ENCODE data around the gene TSPEAR.

DNA sequence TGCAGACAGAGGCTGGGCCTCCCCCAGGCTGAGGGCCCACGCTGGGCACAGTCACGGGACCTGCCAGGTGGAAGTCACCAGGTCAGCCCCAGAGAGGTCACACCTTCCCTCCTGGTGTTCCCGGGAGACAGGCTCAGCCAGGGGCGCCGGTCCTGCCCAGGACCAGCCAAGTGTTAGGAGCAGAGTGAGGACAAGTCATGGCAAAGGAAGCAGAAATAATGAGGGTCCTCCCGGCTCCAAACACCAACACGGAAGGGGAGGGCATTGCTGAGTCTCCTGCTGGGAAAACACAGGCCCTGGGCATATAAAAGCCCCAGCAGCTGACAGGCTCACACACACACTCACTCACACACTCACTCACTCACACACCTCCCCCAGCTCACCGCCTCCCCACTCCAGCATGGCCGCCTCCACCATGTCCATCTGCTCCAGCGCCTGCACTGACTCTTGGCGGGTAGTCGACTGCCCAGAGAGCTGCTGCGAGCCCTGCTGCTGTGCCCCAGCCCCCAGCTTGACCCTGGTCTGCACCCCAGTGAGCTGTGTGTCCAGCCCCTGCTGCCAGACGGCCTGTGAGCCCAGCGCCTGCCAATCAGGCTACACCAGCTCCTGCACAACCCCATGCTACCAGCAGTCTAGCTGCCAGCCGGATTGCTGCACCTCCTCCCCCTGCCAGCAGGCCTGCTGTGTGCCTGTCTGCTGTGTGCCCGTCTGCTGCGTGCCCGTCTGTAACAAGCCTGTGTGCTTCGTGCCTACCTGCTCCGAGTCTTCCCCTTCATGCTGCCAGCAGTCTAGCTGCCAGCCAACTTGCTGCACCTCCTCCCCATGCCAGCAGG lies 74.1 kb downstream of the TSPEAR start, which contains the start of gene KRTAP10-10:
- TF ChIP-seq ELF4 (IDR thresholded peaks at IDR 0.05) (no peak), ZNF384 (IDR thresholded peaks at IDR 0.05) (no peak), HDGF (IDR thresholded peaks at IDR 0.05; ENCODE audit: borderline replicate concordance) (no peak), FOXA1 (IDR thresholded peaks at IDR 0.05) (no peak), SP1 (IDR thresholded peaks at IDR 0.05) (no peak)

All from HEK293T (cell line).